Left renal pelvis (tissue), 4 donors: Measurements from ENCODE around the gene P2RY10. TPM values are rescaled to one million over a fixed set of nuclear protein-coding genes. Genes with fewer than 3 reads are reported as not detected.

ENCODE experiments used
- polyA plus RNA-seq, 4 donors: library from polyadenylated mRNA; unstranded; fragments of 120-200 nt; gene quantifications; one replicate each; pipeline ENCODE4 v1.2.1, GENCODE V29; 2013; ENCODE audit not compliant: insufficient read length in 4 of 4

P2RY10 gene
- polyA plus RNA-seq, 4 donors: 0.26 to 0.46 TPM; not detected in 2

Other genes starting within 250 kb of the P2RY10 start
- gene LPAR4, start 197.7 kb upstream of the P2RY10 start, polyA plus RNA-seq: 10 to 100 TPM; 15.9 to 42.1 (median 19.8) TPM
- gene GPR174, start 199.3 kb downstream of the P2RY10 start, polyA plus RNA-seq: under 1 TPM; 0.06 to 0.34 (median 0.19) TPM